ENCODE results near the gene C1QL4. TPM values are rescaled to one million over a fixed set of nuclear protein-coding genes. Genes with fewer than 3 reads are reported as not detected.

The C1QL4 gene
- total and polyA plus RNA-seq, 2 of the 8 experiments (the other 6 are each of a cell fraction or from before 2014, with no cell fraction given) = 0.28 to 0.63 TPM

GRCh38 chr12:49327368-49327767, 9.6 kb downstream of the C1QL4 start:
- Histone ChIP-seq H2AK5ac (ENCODE audit: low read depth, low read length) (no peak overlapping the region), H2AFZ (ENCODE audit: low read length) (no peak overlapping the region), H3K9ac (replicated peaks in 1 of 4; ENCODE audit: extremely low read depth in 1 of 4, low read depth in 3 of 4, low read length in 3 of 4) (no peak overlapping the region), H3K23me2 (ENCODE audit: low read depth, low read length) (peaks cover 6% of the 10 kb centered on the region; the same call in 1 of the 2 replicates), H4K91ac (replicated peaks; ENCODE audit: insufficient read length, low read length) (no peak overlapping the region), H3K27me3 (replicated peaks in 1 of 4; ENCODE audit: control insufficient read depth in 3 of 4, extremely low read depth in 1 of 4, insufficient read depth in 3 of 4, low read length in 3 of 4) (peaks cover 0 to 7% (median 5%) of the 10 kb centered on the region in 4 experiments; a peak in 5 of 7 replicates), H3K18ac (ENCODE audit: extremely low read depth, low read length) (no peak overlapping the region), H3K27ac (ENCODE audit: low read depth, low read length) (no peak overlapping the region), H2BK120ac (replicated peaks; ENCODE audit: low read depth, low read length) (no peak overlapping the region), H3K14ac (ENCODE audit: insufficient read length) (no peak overlapping the region), H4K8ac (ENCODE audit: extremely low read depth, insufficient read depth, low read length) (no peak overlapping the region), H4K20me1 (replicated peaks in 1 of 2; ENCODE audit: control insufficient read depth in 1 of 2, insufficient read depth in 2 of 2, low read length in 2 of 2) (peaks cover 6% of the 10 kb centered on the region in 2 experiments), H3K23ac (ENCODE audit: insufficient read length) (no peak overlapping the region), H4K5ac (ENCODE audit: insufficient read length, low read depth, low read length) (no peak overlapping the region), H3K4me2 (ENCODE audit: insufficient read depth in 1 of 2, low read depth in 2 of 2, low read length in 2 of 2) (no peak overlapping the region), H2BK5ac (ENCODE audit: low read depth, low read length) (no peak overlapping the region), H3K4me3 (ENCODE audit: extremely low read depth in 1 of 4, insufficient read depth in 2 of 4, low read depth in 3 of 4, low read length in 4 of 4) (no peak overlapping the region), H3K56ac (replicated peaks; ENCODE audit: insufficient read length, low read depth, low read length) (no peak overlapping the region), H3K4me1 (replicated peaks in 1 of 4; ENCODE audit: control insufficient read depth in 3 of 4, insufficient read depth in 4 of 4, low read length in 3 of 4) (peaks cover under 1 to 7% (median 4%) of the 10 kb centered on the region in 4 experiments; a peak in 5 of 7 replicates), H3K79me1 (ENCODE audit: low read depth, low read length) (no peaks in the 10 kb centered on the region; the same call in 1 of the 2 replicates), H3K36me3 (ENCODE audit: control insufficient read depth in 2 of 4, insufficient read depth in 4 of 4, low read length in 3 of 4) (peaks cover 5 to 37% (median 23%) of the 10 kb centered on the region in 4 experiments; a peak in 7 of 8 replicates), H3K4ac (replicated peaks; ENCODE audit: insufficient read length, low read depth, low read length) (no peak overlapping the region), H2BK15ac (ENCODE audit: low read length) (no peak overlapping the region), H2BK20ac (ENCODE audit: low read length) (no peak overlapping the region), H3K79me2 (ENCODE audit: control insufficient read depth in 1 of 2, insufficient read depth in 2 of 2, low read length in 2 of 2) (peaks cover 0 to 6% of the 10 kb centered on the region in 2 experiments; a peak in 1 of 4 replicates), H2BK12ac (ENCODE audit: low read depth, low read length) (no peak overlapping the region), H3K9me3 (ENCODE audit: insufficient read depth in 2 of 2, low read depth in 1 of 2, low read length in 1 of 2) (no peaks in the 10 kb centered on the region)
- TF ChIP-seq SIX5 (IDR thresholded peaks at IDR 0.05; ENCODE audit: low read depth, low read length) = no peak
- no peak for TF ChIP-seq EZH2 (IDR thresholded peaks at IDR 0.05; ENCODE audit: low read depth, low read length, severe bottlenecking)
- DNase-seq (ENCODE audit: low read depth in 1 of 2, low spot score in 2 of 2) = no peak
- ChIA-PET CTCF (ENCODE audit: partially characterized antibody) (interaction anchor here (5.9 to 9.2 kb wide), 2 partner anchors 15 to 32 kb away, joined by 33 to 76 read pairs; partner anchors contain the start of gene PRPH), POLR2A (ENCODE audit: partially characterized antibody) (no interaction called here)
- no peak for FAIRE-seq

Data from H1 (cell line).